Natural killer cell (primary cell): Measurements from ENCODE around the gene PPP1R14D. TPM values are rescaled to one million over a fixed set of nuclear protein-coding genes. Genes with fewer than 3 reads are reported as not detected.

Experiments
- ATAC-seq, 3 donors: fragments of 150-1000 bp in 2 of 3; fragments of 200-7000 bp in 1 of 3; cut with Tn5 transposase; 1 replicate in 1 of 3; 2 replicates in 2 of 3; pipeline ENCODE4 v1.10.0; 2021; ENCODE audit warnings: mild to moderate bottlenecking in 2 of 3, moderate library complexity in 2 of 3
- DNase-seq, 2 donors: peaks; one replicate each; pipeline versions ENCODE4 v3.0.0 to v3.0.0-alpha.2; 2013 to 2021; ENCODE audit warnings: mixed read lengths in 1 of 2
- H3K27ac ChIP-seq: one replicate; pipeline ENCODE4 v1.5.1; 2013; ENCODE audit warnings: mild to moderate bottlenecking, low read length
- H3K27me3 ChIP-seq: one replicate; pipeline ENCODE4 v1.6.1; 2013; ENCODE audit warnings: low read length; ENCODE audit not compliant: control insufficient read depth, insufficient read depth
- H3K36me3 ChIP-seq: one replicate; pipeline ENCODE4 v1.6.1; 2013; ENCODE audit warnings: low read length; ENCODE audit not compliant: control insufficient read depth, insufficient read depth
- H3K4me1 ChIP-seq: one replicate; pipeline ENCODE4 v1.6.1; 2013; ENCODE audit warnings: low read length; ENCODE audit not compliant: control insufficient read depth, insufficient read depth
- H3K4me3 ChIP-seq: one replicate; pipeline ENCODE4 v1.5.1; 2013; ENCODE audit warnings: low read length
- H3K9me3 ChIP-seq: one replicate; pipeline ENCODE4 v1.6.1; 2013; ENCODE audit warnings: low read length; ENCODE audit not compliant: control insufficient read depth, insufficient read depth
- H3K27ac Mint-ChIP-seq, 2 donors: one replicate each; pipeline ENCODE4 v1.8.0; 2022; ENCODE audit warnings: mild to moderate bottlenecking in 2 of 2, mixed read lengths in 2 of 2, moderate library complexity in 1 of 2
- H3K27me3 Mint-ChIP-seq, 2 donors: one replicate each; pipeline ENCODE4 v1.8.0; 2022; ENCODE audit warnings: low read depth in 2 of 2, mixed read lengths in 2 of 2
- H3K36me3 Mint-ChIP-seq: one replicate; pipeline ENCODE4 v1.8.0; 2022; ENCODE audit warnings: mixed read lengths
- H3K4me1 Mint-ChIP-seq, 2 donors: one replicate each; pipeline ENCODE4 v1.8.0; 2022; ENCODE audit warnings: mixed read lengths in 2 of 2
- H3K4me3 Mint-ChIP-seq: one replicate; pipeline ENCODE4 v1.8.0; 2022; ENCODE audit warnings: mild to moderate bottlenecking, moderate library complexity, mixed read lengths
- H3K9me3 Mint-ChIP-seq, 2 donors: one replicate each; pipeline ENCODE4 v1.8.0; 2022; ENCODE audit warnings: mixed read lengths in 2 of 2
- WGBS: methylation state at CpG from one replicate; pipeline ENCODE4 v1.1.7; 2013; ENCODE audit warnings: missing lambda C conversion rate; ENCODE audit not compliant: insufficient coverage; 5-methylcytosine and 5-hydroxymethylcytosine counted together
- intact Hi-C: fragments of 100-400 bp; cut with micrococcal nuclease; formaldehyde crosslinking; loops from one replicate; pipeline ENCODE4 v1.14.2; 2022
- total RNA-seq, 4 donors: library from RNA; stranded (reverse); fragments of 120-200 nt in 1 of 4; gene quantifications; one replicate each; pipeline versions ENCODE4 v1.2.3 to v1.2.4, GENCODE V29; 2013 to 2022
- TF ChIP-seq, protein P1 (sequence below): fragments of 200-600 bp; IDR thresholded peaks from one replicate; pipeline ENCODE4 v1.8.0; 2022; ENCODE audit warnings: antibody characterized with exemption

The PPP1R14D gene
- total RNA-seq, 3 donors from 2014 or later (not counting 1 experiment from before 2014, with no cell fraction given): not detected

DNA sequence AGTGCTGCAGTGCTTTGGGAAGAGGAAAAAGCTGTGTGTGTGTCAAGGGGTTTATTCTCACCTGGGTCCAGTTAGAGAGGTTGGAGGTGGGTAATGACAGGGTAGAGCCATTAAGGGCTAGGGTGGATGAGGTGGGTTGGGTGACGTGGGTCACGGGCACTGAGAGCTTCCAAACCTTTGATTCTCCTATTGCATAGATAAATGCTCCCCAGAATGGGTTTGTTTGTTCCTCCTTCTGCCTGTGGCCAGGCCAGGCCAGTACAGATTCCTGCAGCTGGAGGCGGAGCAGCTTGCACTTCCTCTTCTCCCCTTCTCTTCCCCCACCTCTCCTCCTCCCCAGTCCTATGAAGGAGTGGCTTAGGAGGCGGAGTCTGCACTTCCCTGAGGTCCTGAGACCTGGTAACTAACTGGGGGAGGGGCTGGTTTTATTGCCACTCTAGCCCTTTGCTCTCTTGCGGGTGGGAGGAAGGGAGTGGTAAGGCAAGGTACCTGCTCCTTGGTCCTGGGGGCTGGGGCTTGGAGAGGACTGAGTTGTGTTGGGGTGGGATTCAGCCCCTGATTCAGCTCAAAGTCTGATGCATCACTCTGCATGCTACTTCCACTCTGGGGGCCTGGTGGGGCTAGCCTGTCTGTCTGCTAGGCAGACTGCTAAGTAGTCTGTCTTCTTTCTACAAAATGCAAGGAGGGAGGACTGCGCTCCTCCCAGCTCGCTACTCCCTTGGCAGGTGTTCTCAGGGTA is 18.9 kb upstream of the PPP1R14D start:
- Histone ChIP-seq H3K36me3 (no peaks in the 10 kb centered on the region), H3K27ac (peak overlapping the region; percentile 2), H3K4me3 (no peak overlapping the region), H3K9me3 (no peaks in the 10 kb centered on the region), H3K27me3 (peaks cover 12% of the 10 kb centered on the region), H3K4me1 (peaks cover 34% of the 10 kb centered on the region)
- intact Hi-C loops: no loop called here
- DNase-seq: no peak
- Mint-ChIP-seq H3K9me3 (no peaks in the 10 kb centered on the region), H3K36me3 (no peaks in the 10 kb centered on the region), H3K4me1 (peaks cover 6% of the 10 kb centered on the region in 2 donors), H3K4me3 (no peak overlapping the region), H3K27ac (no peak overlapping the region), H3K27me3 (peaks cover 8 to 30% of the 10 kb centered on the region in 2 donors)
- ATAC-seq: peak in 2 of 3 donors; percentile 33 to 62
- TF ChIP-seq, protein P1, sequence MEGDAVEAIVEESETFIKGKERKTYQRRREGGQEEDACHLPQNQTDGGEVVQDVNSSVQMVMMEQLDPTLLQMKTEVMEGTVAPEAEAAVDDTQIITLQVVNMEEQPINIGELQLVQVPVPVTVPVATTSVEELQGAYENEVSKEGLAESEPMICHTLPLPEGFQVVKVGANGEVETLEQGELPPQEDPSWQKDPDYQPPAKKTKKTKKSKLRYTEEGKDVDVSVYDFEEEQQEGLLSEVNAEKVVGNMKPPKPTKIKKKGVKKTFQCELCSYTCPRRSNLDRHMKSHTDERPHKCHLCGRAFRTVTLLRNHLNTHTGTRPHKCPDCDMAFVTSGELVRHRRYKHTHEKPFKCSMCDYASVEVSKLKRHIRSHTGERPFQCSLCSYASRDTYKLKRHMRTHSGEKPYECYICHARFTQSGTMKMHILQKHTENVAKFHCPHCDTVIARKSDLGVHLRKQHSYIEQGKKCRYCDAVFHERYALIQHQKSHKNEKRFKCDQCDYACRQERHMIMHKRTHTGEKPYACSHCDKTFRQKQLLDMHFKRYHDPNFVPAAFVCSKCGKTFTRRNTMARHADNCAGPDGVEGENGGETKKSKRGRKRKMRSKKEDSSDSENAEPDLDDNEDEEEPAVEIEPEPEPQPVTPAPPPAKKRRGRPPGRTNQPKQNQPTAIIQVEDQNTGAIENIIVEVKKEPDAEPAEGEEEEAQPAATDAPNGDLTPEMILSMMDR: no peak
- 63% methylated on average over 5 of the region's 7 CpGs for WGBS

DNA sequence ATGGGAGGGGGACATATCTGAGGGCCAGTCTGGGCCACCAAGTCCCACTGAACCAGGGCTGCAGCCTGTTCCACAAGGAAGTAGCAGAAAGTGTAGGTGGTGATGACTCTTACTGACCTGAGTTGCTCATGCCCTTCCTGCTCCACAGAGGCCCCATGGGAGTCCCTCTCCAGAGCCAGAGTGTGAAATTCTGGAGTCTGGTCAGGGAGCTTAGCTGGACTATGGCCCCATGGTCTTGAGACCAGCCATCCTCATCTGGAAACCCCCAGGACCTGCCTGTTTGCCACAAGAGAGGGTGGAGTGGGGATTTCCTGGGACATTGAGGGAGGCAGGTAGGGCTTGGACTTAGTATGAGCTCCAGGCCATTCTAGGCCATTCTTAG is 18.3 kb upstream of the PPP1R14D start:
- Mint-ChIP-seq H3K36me3 (no peaks in the 10 kb centered on the region), H3K27me3 (peaks cover 12 to 30% of the 10 kb centered on the region in 2 donors), H3K9me3 (no peaks in the 10 kb centered on the region), H3K27ac (no peak overlapping the region), H3K4me1 (peaks cover 6% of the 10 kb centered on the region in 2 donors), H3K4me3 (no peak overlapping the region)
- no peak overlapping the region for H3K4me3 ChIP-seq
- intact Hi-C loops: no loop called here
- H3K27ac ChIP-seq: peak overlapping the region; percentile 2
- peaks cover 34% of the 10 kb centered on the region for H3K4me1 ChIP-seq
- H3K36me3 ChIP-seq: no peaks in the 10 kb centered on the region
- TF ChIP-seq, protein P1: no peak
- DNase-seq (no peak), ATAC-seq (no peak)
- peaks cover 12% of the 10 kb centered on the region for H3K27me3 ChIP-seq
- H3K9me3 ChIP-seq: no peaks in the 10 kb centered on the region

DNA sequence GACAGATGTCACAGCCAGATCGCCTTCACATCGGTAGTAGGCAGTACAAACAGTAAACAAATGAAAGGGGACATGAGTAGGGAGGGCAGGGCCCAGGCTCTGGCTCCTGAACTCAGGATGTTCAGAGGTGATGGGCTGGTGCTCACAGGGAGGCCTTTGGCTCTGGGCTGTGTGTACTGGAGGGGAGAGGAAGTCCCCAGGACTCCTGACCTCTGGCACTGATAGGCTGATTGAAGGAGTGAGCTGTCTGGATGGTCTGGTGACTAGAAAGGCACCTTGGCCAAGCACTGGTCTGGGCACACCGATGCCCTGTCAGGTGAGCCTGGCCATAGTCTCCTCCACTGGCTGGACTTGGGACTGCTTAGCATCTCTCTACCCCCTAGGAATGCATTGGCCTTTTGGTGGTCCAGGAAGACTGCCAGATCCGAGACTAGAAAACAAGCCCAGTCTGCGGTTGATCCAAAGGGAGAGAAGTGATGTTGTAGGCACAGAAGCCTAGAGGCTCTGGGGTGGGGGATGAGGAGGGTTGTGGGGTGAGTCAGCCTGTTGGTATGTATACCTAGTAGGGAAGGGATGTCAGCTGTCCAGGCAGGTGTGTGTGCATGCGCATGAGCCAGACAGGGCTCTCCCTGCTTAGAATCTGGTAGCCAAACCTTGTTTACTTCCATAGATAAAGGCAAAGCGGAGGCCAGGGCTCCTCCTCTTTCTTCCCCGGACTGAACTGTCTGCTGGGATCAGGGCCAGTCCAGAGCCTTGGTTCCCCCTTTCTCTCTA is 17.2 kb upstream of the PPP1R14D start:
- H3K9me3 ChIP-seq: no peaks in the 10 kb centered on the region
- Mint-ChIP-seq H3K9me3 (no peaks in the 10 kb centered on the region), H3K36me3 (no peaks in the 10 kb centered on the region), H3K27ac (no peak overlapping the region), H3K27me3 (peaks cover 20 to 28% of the 10 kb centered on the region in 2 donors), H3K4me3 (peak overlapping the region; percentile 21), H3K4me1 (peaks cover 6% of the 10 kb centered on the region in 2 donors)
- ATAC-seq (no peak), DNase-seq (no peak)
- no peak overlapping the region for H3K4me3 ChIP-seq
- intact Hi-C loops: no loop called here
- H3K4me1 ChIP-seq: peaks cover 34% of the 10 kb centered on the region
- peaks cover 12% of the 10 kb centered on the region for H3K27me3 ChIP-seq
- TF ChIP-seq, protein P1: no peak
- no peak overlapping the region for H3K27ac ChIP-seq
- 90% methylated on average over 8 of the region's 8 CpGs for WGBS
- no peaks in the 10 kb centered on the region for H3K36me3 ChIP-seq
